Osteoblast (primary cell): ENCODE data around the gene KRT79. TPM values are rescaled to one million over a fixed set of nuclear protein-coding genes. Genes with fewer than 3 reads are reported as not detected.

ENCODE experiments used
- DNase-seq: peaks from one replicate; pipeline ENCODE4 v3.0.0; 2011; ENCODE audit warnings: low spot score, mixed read lengths; ENCODE audit not compliant: insufficient read length; ENCODE audit errors: missing footprints
- H2AFZ ChIP-seq: 2 replicates; pipeline ENCODE4 v1.6.0; 2011; ENCODE audit warnings: mild to moderate bottlenecking, low read length
- H3K27ac ChIP-seq: 2 replicates; pipeline ENCODE4 v1.5.1; 2011; ENCODE audit warnings: mild to moderate bottlenecking, low read depth, low read length, moderate library complexity
- H3K27me3 ChIP-seq: 2 replicates; pipeline ENCODE4 v1.6.0; 2012; ENCODE audit warnings: mild to moderate bottlenecking, control low read depth, inconsistent platforms, low read length, moderate library complexity; ENCODE audit not compliant: insufficient read depth
- H3K36me3 ChIP-seq: 2 replicates; pipeline ENCODE4 v1.5.1; 2011; ENCODE audit warnings: mild to moderate bottlenecking, low read length, control low read depth, moderate library complexity; ENCODE audit not compliant: insufficient read depth
- H3K4me1 ChIP-seq: 2 replicates; pipeline ENCODE4 v1.5.1; 2011; ENCODE audit warnings: mild to moderate bottlenecking, low read length, control low read depth, moderate library complexity; ENCODE audit not compliant: insufficient read depth
- H3K4me2 ChIP-seq: 2 replicates; pipeline ENCODE4 v1.6.0; 2011; ENCODE audit warnings: mild to moderate bottlenecking, low read length; ENCODE audit not compliant: insufficient read depth
- H3K4me3 ChIP-seq: fragments of 200-600 bp; sonication (generic); 3 replicates; pipeline ENCODE4 v1.5.1; 2012; ENCODE audit warnings: mild to moderate bottlenecking, low read length, inconsistent platforms; ENCODE audit not compliant: insufficient read depth
- H3K79me2 ChIP-seq: 2 replicates; pipeline ENCODE4 v1.6.0; 2012; ENCODE audit warnings: mild to moderate bottlenecking, low read length, control low read depth, inconsistent platforms; ENCODE audit not compliant: insufficient read depth
- H3K9me3 ChIP-seq: 2 replicates; pipeline ENCODE4 v1.5.1; 2011; ENCODE audit warnings: low read depth, low read length, control low read depth
- H4K20me1 ChIP-seq: 2 replicates; pipeline ENCODE4 v1.6.0; 2012; ENCODE audit warnings: mild to moderate bottlenecking, low read length, control low read depth; ENCODE audit not compliant: insufficient read depth
- CTCF ChIP-seq: IDR thresholded peaks from 2 replicates; pipeline ENCODE4 v1.5.1; 2011; ENCODE audit warnings: mild to moderate bottlenecking, low read depth, low read length, moderate library complexity; ENCODE audit errors: extremely low read depth
- total RNA-seq: library from RNA; depleted of rRNA; stranded (reverse); fragments of >200 nt; gene quantifications from 2 replicates; pipeline ENCODE4 v1.2.3, GENCODE V29; 2012

KRT79 gene
- total RNA-seq, 1 donor: not detected

- H3K27me3 ChIP-seq: peaks cover 22% of the 10 kb centered on the region
- H3K4me3 ChIP-seq: no peak overlapping the region
- no peaks in the 10 kb centered on the region for H3K9me3 ChIP-seq
- H3K27ac ChIP-seq: no peak overlapping the region
- no peak for DNase-seq
- no peak for TF ChIP-seq CTCF
- no peaks in the 10 kb centered on the region for H3K79me2 ChIP-seq
- H3K4me1 ChIP-seq: peaks cover 7% of the 10 kb centered on the region
- no peak overlapping the region for H2AFZ ChIP-seq
- no peak overlapping the region for H3K4me2 ChIP-seq
- no peaks in the 10 kb centered on the region for H4K20me1 ChIP-seq
- H3K36me3 ChIP-seq: no peaks in the 10 kb centered on the region
Measured at GRCh38 chr12:52821071-52821730, 12.9 kb downstream of the KRT79 start.

- H3K9me3 ChIP-seq: no peaks in the 10 kb centered on the region
- no peak overlapping the region for H2AFZ ChIP-seq
- peaks cover 23% of the 10 kb centered on the region for H3K27me3 ChIP-seq
- H3K4me1 ChIP-seq: peaks cover 7% of the 10 kb centered on the region
- H3K36me3 ChIP-seq: no peaks in the 10 kb centered on the region
- no peak for TF ChIP-seq CTCF
- no peaks in the 10 kb centered on the region for H4K20me1 ChIP-seq
- DNase-seq: no peak
- H3K4me3 ChIP-seq: no peak overlapping the region
- H3K4me2 ChIP-seq: no peak overlapping the region
- no peaks in the 10 kb centered on the region for H3K79me2 ChIP-seq
- H3K27ac ChIP-seq: no peak overlapping the region
Measured at GRCh38 chr12:52820521-52820920, 13.6 kb downstream of the KRT79 start.

- DNase-seq: no peak
- Histone ChIP-seq H3K4me3 (no peak overlapping the region), H2AFZ (no peak overlapping the region), H3K9me3 (no peaks in the 10 kb centered on the region), H3K27ac (no peak overlapping the region), H3K4me2 (no peak overlapping the region), H3K27me3 (peaks cover 26% of the 10 kb centered on the region), H3K4me1 (peaks cover 7% of the 10 kb centered on the region), H4K20me1 (no peaks in the 10 kb centered on the region), H3K79me2 (no peaks in the 10 kb centered on the region), H3K36me3 (no peaks in the 10 kb centered on the region)
- TF ChIP-seq CTCF: no peak
Measured at GRCh38 chr12:52819731-52820510, 14.2 kb downstream of the KRT79 start.

GRCh38 chr12:52818887-52819420 is 15.2 kb downstream of the KRT79 start:
- TF ChIP-seq CTCF: no peak
- Histone ChIP-seq H3K27ac (no peak overlapping the region), H3K79me2 (no peaks in the 10 kb centered on the region), H3K4me2 (no peak overlapping the region), H3K36me3 (no peaks in the 10 kb centered on the region), H3K9me3 (no peaks in the 10 kb centered on the region), H3K4me3 (no peak overlapping the region), H3K4me1 (peaks cover 7% of the 10 kb centered on the region), H3K27me3 (peaks cover 28% of the 10 kb centered on the region), H2AFZ (no peak overlapping the region), H4K20me1 (no peaks in the 10 kb centered on the region)
- DNase-seq: no peak
